ENCODE results near the gene CADM2.

CADM2 gene

GRCh38 chr3:85259748-85260147 lies 301.0 kb downstream of the CADM2 start:
- no peak for DNase-seq
- Histone ChIP-seq H3K4me3 (ENCODE audit: insufficient read depth, low read depth, low read length, poor library complexity, severe bottlenecking) (no peak overlapping the region), H3K27me3 (replicated peaks; ENCODE audit: control insufficient read depth, insufficient read depth, low read length, poor library complexity, severe bottlenecking) (no peaks in the 10 kb centered on the region), H3K9me3 (ENCODE audit: control insufficient read depth, low read length) (no peaks in the 10 kb centered on the region), H3K4me1 (ENCODE audit: control insufficient read depth, insufficient read depth, low read length, poor library complexity, severe bottlenecking) (no peaks in the 10 kb centered on the region), H3K27ac (ENCODE audit: insufficient read depth, low read length, poor library complexity, severe bottlenecking) (no peak overlapping the region), H3K36me3 (ENCODE audit: control insufficient read depth, insufficient read depth, low read length) (no peaks in the 10 kb centered on the region)

GRCh38 chr3:85264381-85264780 lies 305.6 kb downstream of the CADM2 start:
- Histone ChIP-seq H3K4me3 (ENCODE audit: insufficient read depth, low read depth, low read length, poor library complexity, severe bottlenecking) (no peak overlapping the region), H3K27ac (ENCODE audit: insufficient read depth, low read length, poor library complexity, severe bottlenecking) (no peak overlapping the region), H3K36me3 (ENCODE audit: control insufficient read depth, insufficient read depth, low read length) (no peaks in the 10 kb centered on the region)

DNA sequence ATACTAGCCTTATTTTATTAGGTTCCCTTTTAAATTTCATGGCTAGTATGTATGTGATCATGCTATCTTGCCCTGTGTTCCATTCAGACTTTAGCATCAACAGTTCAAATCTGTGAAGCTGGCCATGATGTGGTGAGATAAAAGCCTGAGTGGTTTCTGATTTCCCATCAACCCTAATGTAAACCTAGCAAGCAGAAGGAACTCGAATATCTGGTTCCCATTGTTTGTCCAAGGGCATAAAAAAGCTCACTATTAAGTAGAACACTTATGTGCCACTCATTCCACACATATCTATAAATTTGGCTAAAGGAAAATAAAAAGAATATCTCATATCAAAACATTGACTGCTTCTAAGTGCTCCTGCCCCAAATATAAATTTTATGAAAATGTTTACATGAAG lies 311.7 kb downstream of the CADM2 start:
- DNase-seq, result no peak
- H3K4me1 ChIP-seq (ENCODE audit: control insufficient read depth, insufficient read depth, low read length, poor library complexity, severe bottlenecking), result no peaks in the 10 kb centered on the region
- H3K4me3 ChIP-seq (ENCODE audit: insufficient read depth, low read depth, low read length, poor library complexity, severe bottlenecking), result no peak overlapping the region
- H3K9me3 ChIP-seq (ENCODE audit: control insufficient read depth, low read length), result peaks cover 4% of the 10 kb centered on the region
- no peaks in the 10 kb centered on the region for H3K27me3 ChIP-seq (replicated peaks; ENCODE audit: control insufficient read depth, insufficient read depth, low read length, poor library complexity, severe bottlenecking)
- H3K36me3 ChIP-seq (ENCODE audit: control insufficient read depth, insufficient read depth, low read length), result no peaks in the 10 kb centered on the region
- no peak overlapping the region for H3K27ac ChIP-seq (ENCODE audit: insufficient read depth, low read length, poor library complexity, severe bottlenecking)

More at GRCh38 chr3:85264381-85264780, 305.6 kb downstream of the CADM2 start:
- H3K4me1 ChIP-seq (ENCODE audit: control insufficient read depth, insufficient read depth, low read length, poor library complexity, severe bottlenecking), result no peaks in the 10 kb centered on the region
- H3K27me3 ChIP-seq (replicated peaks; ENCODE audit: control insufficient read depth, insufficient read depth, low read length, poor library complexity, severe bottlenecking), result no peaks in the 10 kb centered on the region
- no peak for DNase-seq
- peaks cover 4% of the 10 kb centered on the region for H3K9me3 ChIP-seq (ENCODE audit: control insufficient read depth, low read length)

- Histone ChIP-seq H3K4me1 (ENCODE audit: control insufficient read depth, insufficient read depth, low read length, poor library complexity, severe bottlenecking) (no peaks in the 10 kb centered on the region), H3K4me3 (ENCODE audit: insufficient read depth, low read depth, low read length, poor library complexity, severe bottlenecking) (no peak overlapping the region), H3K9me3 (ENCODE audit: control insufficient read depth, low read length) (no peaks in the 10 kb centered on the region), H3K27ac (ENCODE audit: insufficient read depth, low read length, poor library complexity, severe bottlenecking) (no peak overlapping the region), H3K36me3 (ENCODE audit: control insufficient read depth, insufficient read depth, low read length) (no peaks in the 10 kb centered on the region), H3K27me3 (replicated peaks; ENCODE audit: control insufficient read depth, insufficient read depth, low read length, poor library complexity, severe bottlenecking) (no peaks in the 10 kb centered on the region)
- no peak for DNase-seq
Observed at GRCh38 chr3:85271911-85272310, 313.1 kb downstream of the CADM2 start.

DNA sequence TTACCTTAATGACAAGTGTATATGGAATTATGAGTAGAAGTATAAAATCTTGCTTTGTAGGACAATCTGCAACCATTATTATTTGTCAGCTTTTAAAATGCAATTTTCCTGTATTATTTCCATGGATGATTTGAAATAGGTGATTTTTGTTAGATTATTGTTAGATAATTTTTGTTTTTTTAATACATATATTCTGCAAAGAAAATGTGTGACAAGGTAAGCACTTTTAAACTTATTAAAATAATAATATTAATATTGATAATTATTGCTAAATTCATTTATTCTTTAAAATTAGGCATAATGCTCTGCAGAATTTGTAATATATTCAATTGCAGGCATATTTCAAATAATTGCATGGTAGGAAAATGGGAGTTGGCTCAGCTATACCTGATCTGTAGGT lies 329.5 kb downstream of the CADM2 start:
- H3K27ac ChIP-seq (ENCODE audit: insufficient read depth, low read length, poor library complexity, severe bottlenecking), result no peak overlapping the region
- no peaks in the 10 kb centered on the region for H3K9me3 ChIP-seq (ENCODE audit: control insufficient read depth, low read length)
- H3K27me3 ChIP-seq (replicated peaks; ENCODE audit: control insufficient read depth, insufficient read depth, low read length, poor library complexity, severe bottlenecking), result no peaks in the 10 kb centered on the region
- no peaks in the 10 kb centered on the region for H3K4me1 ChIP-seq (ENCODE audit: control insufficient read depth, insufficient read depth, low read length, poor library complexity, severe bottlenecking)
- no peak for DNase-seq
- no peaks in the 10 kb centered on the region for H3K36me3 ChIP-seq (ENCODE audit: control insufficient read depth, insufficient read depth, low read length)
- H3K4me3 ChIP-seq (ENCODE audit: insufficient read depth, low read depth, low read length, poor library complexity, severe bottlenecking), result no peak overlapping the region

- Histone ChIP-seq H3K27me3 (replicated peaks; ENCODE audit: control insufficient read depth, insufficient read depth, low read length, poor library complexity, severe bottlenecking) (no peaks in the 10 kb centered on the region), H3K4me3 (ENCODE audit: insufficient read depth, low read depth, low read length, poor library complexity, severe bottlenecking) (no peak overlapping the region), H3K9me3 (ENCODE audit: control insufficient read depth, low read length) (no peaks in the 10 kb centered on the region), H3K4me1 (ENCODE audit: control insufficient read depth, insufficient read depth, low read length, poor library complexity, severe bottlenecking) (no peaks in the 10 kb centered on the region), H3K27ac (ENCODE audit: insufficient read depth, low read length, poor library complexity, severe bottlenecking) (no peak overlapping the region), H3K36me3 (ENCODE audit: control insufficient read depth, insufficient read depth, low read length) (no peaks in the 10 kb centered on the region)
- DNase-seq, result no peak
Observed at GRCh38 chr3:85297291-85297690, 338.5 kb downstream of the CADM2 start.

DNA sequence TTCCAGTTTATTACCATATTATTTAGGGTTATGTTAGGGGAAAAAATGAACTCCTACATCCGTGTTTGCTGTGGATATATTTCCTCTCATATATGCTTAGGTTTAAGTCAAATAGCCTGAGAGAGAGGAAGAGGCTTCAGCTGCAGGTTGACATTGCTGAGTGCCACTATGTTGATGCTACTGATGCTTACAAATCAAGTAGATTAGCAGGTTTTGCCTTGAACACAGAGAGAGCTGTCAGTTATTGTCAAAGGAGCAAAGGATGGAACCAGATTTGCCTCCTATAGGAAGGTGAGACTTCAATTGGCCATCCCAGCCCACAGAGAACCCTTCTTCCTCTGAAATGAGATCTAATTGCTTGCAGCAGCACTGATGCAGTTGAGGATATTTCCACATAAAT lies 339.2 kb downstream of the CADM2 start:
- Histone ChIP-seq H3K27me3 (replicated peaks; ENCODE audit: control insufficient read depth, insufficient read depth, low read length, poor library complexity, severe bottlenecking) (no peaks in the 10 kb centered on the region), H3K4me1 (ENCODE audit: control insufficient read depth, insufficient read depth, low read length, poor library complexity, severe bottlenecking) (no peaks in the 10 kb centered on the region), H3K36me3 (ENCODE audit: control insufficient read depth, insufficient read depth, low read length) (no peaks in the 10 kb centered on the region), H3K27ac (ENCODE audit: insufficient read depth, low read length, poor library complexity, severe bottlenecking) (no peak overlapping the region), H3K4me3 (ENCODE audit: insufficient read depth, low read depth, low read length, poor library complexity, severe bottlenecking) (no peak overlapping the region), H3K9me3 (ENCODE audit: control insufficient read depth, low read length) (no peaks in the 10 kb centered on the region)
- no peak for DNase-seq

DNA sequence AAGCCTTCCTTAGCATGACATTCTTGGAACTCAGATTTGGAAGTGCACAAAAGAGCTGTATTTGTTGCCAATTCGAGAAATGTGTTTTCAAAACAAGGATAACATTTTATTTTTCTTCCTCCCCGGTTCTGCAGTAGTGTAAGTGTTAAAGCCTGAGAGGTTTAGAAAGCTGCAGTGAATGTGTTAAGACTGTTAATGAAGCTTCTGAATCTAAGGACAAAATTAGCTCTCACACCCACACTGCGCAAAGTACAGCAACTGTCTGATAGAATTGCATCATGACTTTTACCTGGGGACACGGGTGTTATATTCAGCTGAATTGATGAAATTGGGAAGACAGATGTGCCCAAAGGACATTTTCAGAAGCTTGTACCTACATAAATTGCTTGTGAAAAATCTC lies 344.4 kb downstream of the CADM2 start:
- H3K27me3 ChIP-seq (replicated peaks; ENCODE audit: control insufficient read depth, insufficient read depth, low read length, poor library complexity, severe bottlenecking), result no peaks in the 10 kb centered on the region
- no peaks in the 10 kb centered on the region for H3K9me3 ChIP-seq (ENCODE audit: control insufficient read depth, low read length)
- H3K4me3 ChIP-seq (ENCODE audit: insufficient read depth, low read depth, low read length, poor library complexity, severe bottlenecking), result no peak overlapping the region
- no peak overlapping the region for H3K27ac ChIP-seq (ENCODE audit: insufficient read depth, low read length, poor library complexity, severe bottlenecking)
- H3K4me1 ChIP-seq (ENCODE audit: control insufficient read depth, insufficient read depth, low read length, poor library complexity, severe bottlenecking), result no peaks in the 10 kb centered on the region
- no peak for DNase-seq
- no peaks in the 10 kb centered on the region for H3K36me3 ChIP-seq (ENCODE audit: control insufficient read depth, insufficient read depth, low read length)

GRCh38 chr3:85304360-85304964 lies 345.7 kb downstream of the CADM2 start:
- Histone ChIP-seq H3K27ac (ENCODE audit: insufficient read depth, low read length, poor library complexity, severe bottlenecking) (no peak overlapping the region), H3K9me3 (ENCODE audit: control insufficient read depth, low read length) (no peaks in the 10 kb centered on the region), H3K4me3 (ENCODE audit: insufficient read depth, low read depth, low read length, poor library complexity, severe bottlenecking) (no peak overlapping the region), H3K36me3 (ENCODE audit: control insufficient read depth, insufficient read depth, low read length) (no peaks in the 10 kb centered on the region), H3K4me1 (ENCODE audit: control insufficient read depth, insufficient read depth, low read length, poor library complexity, severe bottlenecking) (no peaks in the 10 kb centered on the region), H3K27me3 (replicated peaks; ENCODE audit: control insufficient read depth, insufficient read depth, low read length, poor library complexity, severe bottlenecking) (no peaks in the 10 kb centered on the region)
- no peak for DNase-seq

DNA sequence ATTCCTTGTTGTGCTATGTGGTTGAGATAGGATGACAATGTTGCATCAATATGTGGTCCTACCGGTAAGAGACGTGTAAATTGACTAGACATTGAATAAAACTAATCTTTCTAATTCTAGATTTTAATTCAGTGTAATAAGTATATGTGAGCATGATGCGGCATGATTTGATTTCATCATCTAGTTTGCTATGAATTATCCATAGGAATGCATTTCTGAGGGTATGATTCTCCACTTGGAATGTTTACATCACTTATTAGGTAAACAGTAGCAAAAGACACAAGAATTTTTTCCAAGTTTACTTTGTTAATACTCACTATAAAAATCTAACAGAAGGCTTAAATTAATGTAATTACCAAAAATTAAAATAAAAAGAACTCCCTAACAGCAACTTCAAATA lies 353.5 kb downstream of the CADM2 start:
- Histone ChIP-seq H3K36me3 (ENCODE audit: control insufficient read depth, insufficient read depth, low read length) (no peaks in the 10 kb centered on the region), H3K4me3 (ENCODE audit: insufficient read depth, low read depth, low read length, poor library complexity, severe bottlenecking) (no peak overlapping the region), H3K9me3 (ENCODE audit: control insufficient read depth, low read length) (no peaks in the 10 kb centered on the region), H3K27ac (ENCODE audit: insufficient read depth, low read length, poor library complexity, severe bottlenecking) (no peak overlapping the region), H3K27me3 (replicated peaks; ENCODE audit: control insufficient read depth, insufficient read depth, low read length, poor library complexity, severe bottlenecking) (no peaks in the 10 kb centered on the region), H3K4me1 (ENCODE audit: control insufficient read depth, insufficient read depth, low read length, poor library complexity, severe bottlenecking) (no peaks in the 10 kb centered on the region)
- no peak for DNase-seq
